Vagina (tissue), 2 donors: ENCODE results near the gene BMERB1. TPM values are rescaled to one million over a fixed set of nuclear protein-coding genes. Genes with fewer than 3 reads are reported as not detected.

Experiments used
- DNase-seq, 2 donors: peaks; one replicate each; pipeline ENCODE4 v3.0.0-alpha.2; 2017; ENCODE audit errors: extremely low spot score in 2 of 2
- H3K27ac ChIP-seq: fragments of 200-600 bp; sonication (generic); one replicate; pipeline ENCODE4 v1.5.1; 2019
- H3K27me3 ChIP-seq: fragments of 200-600 bp; sonication (generic); one replicate; pipeline ENCODE4 v1.5.1; 2019
- H3K36me3 ChIP-seq, 2 donors: fragments of 200-600 bp; sonication (generic); one replicate each; pipeline ENCODE4 v1.5.1; 2017 to 2019
- H3K4me1 ChIP-seq: fragments of 200-600 bp; sonication (generic); one replicate; pipeline ENCODE4 v1.5.1; 2019
- H3K4me3 ChIP-seq, 2 donors: fragments of 200-600 bp; sonication (generic); 1 replicate in 1 of 2; 2 replicates in 1 of 2; pipeline ENCODE4 v1.5.1; 2016 to 2019
- H3K9me3 ChIP-seq: fragments of 200-600 bp; sonication (generic); one replicate; pipeline ENCODE4 v1.5.1; 2019
- POLR2A ChIP-seq, 2 donors: fragments of 450-650 bp; IDR thresholded peaks; one replicate each; pipeline ENCODE4 v1.6.1; 2017; ENCODE audit warnings: antibody characterized with exemption in 2 of 2, mild to moderate bottlenecking in 2 of 2, moderate library complexity in 2 of 2
- POLR2AphosphoS5 ChIP-seq, 2 donors: sonication (generic); formaldehyde crosslinking; IDR thresholded peaks; one replicate each; pipeline ENCODE4 v1.9.0; 2017; ENCODE audit warnings: antibody characterized with exemption in 2 of 2, mild to moderate bottlenecking in 2 of 2, low read depth in 1 of 2; ENCODE audit not compliant: insufficient read depth in 1 of 2
- intact Hi-C: fragments of 100-400 bp; cut with DNase I; formaldehyde crosslinking; loops from one replicate; pipeline ENCODE4 v1.15.1; 2023
- total RNA-seq: library from RNA; depleted of rRNA; stranded (reverse); fragments of >200 nt; gene quantifications from one replicate; pipeline ENCODE4 v1.2.3, GENCODE V29; 2016
- TF ChIP-seq, protein P1 (sequence below), 3 experiments: fragments of 450-650 bp in 2 of 3; fragments of 200-600 bp in 1 of 3; sonication (generic) in 1 of 3; IDR thresholded peaks; one replicate each; pipeline ENCODE4 v1.5.1; 2017 to 2019; ENCODE audit warnings: antibody characterized with exemption in 3 of 3, mild to moderate bottlenecking in 2 of 3, moderate library complexity in 2 of 3

The BMERB1 gene
- total RNA-seq, 1 donor from 2014 or later: 46.9 TPM

DNA sequence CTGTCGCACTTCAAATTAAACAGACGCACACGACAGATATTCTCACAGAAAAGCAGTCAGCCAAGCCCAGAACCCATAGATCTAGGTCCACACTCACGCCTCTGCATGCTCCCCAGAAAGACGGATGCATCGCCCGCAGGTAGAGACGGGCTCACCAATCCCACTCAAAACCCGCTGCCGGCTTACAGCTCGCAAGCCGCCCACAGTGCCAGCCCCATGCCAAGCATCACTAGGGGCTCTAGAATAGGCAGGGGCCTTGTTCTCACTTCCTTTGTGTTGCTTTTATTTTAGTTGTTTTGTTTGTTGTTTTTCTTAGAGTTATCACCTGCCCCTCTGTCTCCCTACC, 336 bp upstream of the BMERB1 start:
- Histone ChIP-seq H3K27me3 (no peaks in the 10 kb centered on the region), H3K27ac (no peak overlapping the region), H3K4me3 (peak overlapping the region; percentile 60 to 76), H3K4me1 (peaks cover 21% of the 10 kb centered on the region), H3K9me3 (no peaks in the 10 kb centered on the region), H3K36me3 (no peaks in the 10 kb centered on the region)
- intact Hi-C loops: loop anchor here (10.0 kb wide), 1 partner anchor 81 kb away; no protein-coding TSS in a partner anchor
- DNase-seq: no peak
- no peak for TF ChIP-seq POLR2AphosphoS5 (IDR thresholded peaks at IDR 0.05; ENCODE audit: insufficient read depth in 1 of 2, low read depth in 1 of 2)
- TF ChIP-seq POLR2A (IDR thresholded peaks at IDR 0.05): no peak
- TF ChIP-seq, protein P1, sequence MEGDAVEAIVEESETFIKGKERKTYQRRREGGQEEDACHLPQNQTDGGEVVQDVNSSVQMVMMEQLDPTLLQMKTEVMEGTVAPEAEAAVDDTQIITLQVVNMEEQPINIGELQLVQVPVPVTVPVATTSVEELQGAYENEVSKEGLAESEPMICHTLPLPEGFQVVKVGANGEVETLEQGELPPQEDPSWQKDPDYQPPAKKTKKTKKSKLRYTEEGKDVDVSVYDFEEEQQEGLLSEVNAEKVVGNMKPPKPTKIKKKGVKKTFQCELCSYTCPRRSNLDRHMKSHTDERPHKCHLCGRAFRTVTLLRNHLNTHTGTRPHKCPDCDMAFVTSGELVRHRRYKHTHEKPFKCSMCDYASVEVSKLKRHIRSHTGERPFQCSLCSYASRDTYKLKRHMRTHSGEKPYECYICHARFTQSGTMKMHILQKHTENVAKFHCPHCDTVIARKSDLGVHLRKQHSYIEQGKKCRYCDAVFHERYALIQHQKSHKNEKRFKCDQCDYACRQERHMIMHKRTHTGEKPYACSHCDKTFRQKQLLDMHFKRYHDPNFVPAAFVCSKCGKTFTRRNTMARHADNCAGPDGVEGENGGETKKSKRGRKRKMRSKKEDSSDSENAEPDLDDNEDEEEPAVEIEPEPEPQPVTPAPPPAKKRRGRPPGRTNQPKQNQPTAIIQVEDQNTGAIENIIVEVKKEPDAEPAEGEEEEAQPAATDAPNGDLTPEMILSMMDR (IDR thresholded peaks at IDR 0.05): no peak

- Histone ChIP-seq H3K36me3 (no peaks in the 10 kb centered on the region), H3K9me3 (no peaks in the 10 kb centered on the region), H3K4me3 (peak overlapping the region; percentile 60 to 76), H3K4me1 (peaks cover 21% of the 10 kb centered on the region), H3K27me3 (no peaks in the 10 kb centered on the region), H3K27ac (peak overlapping the region; percentile 86)
- intact Hi-C loops: loop anchor here (10.0 kb wide), 1 partner anchor 79 kb away; no protein-coding TSS in a partner anchor
- TF ChIP-seq POLR2A (IDR thresholded peaks at IDR 0.05) (no peak), POLR2AphosphoS5 (IDR thresholded peaks at IDR 0.05; ENCODE audit: insufficient read depth in 1 of 2, low read depth in 1 of 2) (no peak)
- TF ChIP-seq, protein P1 (IDR thresholded peaks at IDR 0.05): no peak
- no peak for DNase-seq
These were observed 952 bp downstream of the BMERB1 start for GRCh38 chr16:15435216-15435864.

- Histone ChIP-seq H3K4me1 (peaks cover 19% of the 10 kb centered on the region), H3K36me3 (no peaks in the 10 kb centered on the region)
These were observed 4.7 kb downstream of the BMERB1 start for GRCh38 chr16:15439102-15439501.

GRCh38 chr16:15439521-15439920, 5.1 kb downstream of the BMERB1 start:
- intact Hi-C loops: loop anchor here (10.0 kb wide), 1 partner anchor 75 kb away; no protein-coding TSS in a partner anchor
- H3K27ac ChIP-seq: peak overlapping the region; percentile 24
- peaks cover 15% of the 10 kb centered on the region for H3K4me1 ChIP-seq

More at GRCh38 chr16:15439102-15439501, 4.7 kb downstream of the BMERB1 start:
- TF ChIP-seq, protein P1 (IDR thresholded peaks at IDR 0.05): no peak
- TF ChIP-seq POLR2A (IDR thresholded peaks at IDR 0.05) (no peak), POLR2AphosphoS5 (IDR thresholded peaks at IDR 0.05; ENCODE audit: insufficient read depth in 1 of 2, low read depth in 1 of 2) (no peak)
- intact Hi-C loops: loop anchor here (10.0 kb wide), 1 partner anchor 76 kb away; no protein-coding TSS in a partner anchor
- no peaks in the 10 kb centered on the region for H3K27me3 ChIP-seq
- no peak overlapping the region for H3K4me3 ChIP-seq
- H3K9me3 ChIP-seq: no peaks in the 10 kb centered on the region
- DNase-seq: no peak
- no peak overlapping the region for H3K27ac ChIP-seq

More at GRCh38 chr16:15439521-15439920, 5.1 kb downstream of the BMERB1 start:
- H3K36me3 ChIP-seq: no peaks in the 10 kb centered on the region
- DNase-seq: no peak
- H3K27me3 ChIP-seq: no peaks in the 10 kb centered on the region
- TF ChIP-seq POLR2A (IDR thresholded peaks at IDR 0.05) (no peak), POLR2AphosphoS5 (IDR thresholded peaks at IDR 0.05; ENCODE audit: insufficient read depth in 1 of 2, low read depth in 1 of 2) (no peak)
- TF ChIP-seq, protein P1 (IDR thresholded peaks at IDR 0.05): no peak
- no peak overlapping the region for H3K4me3 ChIP-seq
- H3K9me3 ChIP-seq: no peaks in the 10 kb centered on the region
